ENCODE measurements around the gene ITPRIP.
A peak's percentile ranks its signal among the peaks of the same experiment; 100 is the strongest.

Gene ITPRIP

DNA sequence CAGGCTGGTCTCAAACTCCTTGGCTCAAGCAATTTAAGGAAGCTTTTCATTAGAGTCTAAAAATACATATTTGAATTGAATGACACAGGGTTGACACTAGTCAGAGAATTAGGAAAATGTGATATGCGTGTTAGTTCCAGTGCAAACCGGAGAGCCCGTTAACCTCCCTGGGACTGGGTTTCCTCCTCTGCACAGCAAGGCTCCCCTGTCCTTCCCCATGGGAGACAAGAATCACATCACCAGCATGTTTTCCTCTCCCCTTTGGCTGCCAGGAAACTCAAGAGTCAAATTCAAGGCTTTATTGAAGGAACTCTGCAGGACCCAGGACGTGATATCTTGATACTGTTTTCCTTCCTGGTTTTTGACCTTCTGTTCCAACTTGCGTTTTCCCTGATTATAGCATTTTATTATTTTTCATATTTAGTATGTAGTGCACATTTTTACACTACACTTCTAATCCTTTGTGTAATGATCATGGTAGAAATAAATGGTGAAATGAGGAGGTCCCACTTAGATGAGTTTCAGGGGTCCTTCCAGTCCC lies 44.4 kb downstream of the ITPRIP start:
- no peak overlapping the region for H3K4ac ChIP-seq (ENCODE audit: low read depth in 1 of 2, low read length in 2 of 2)
- 96% methylated on average over 4 of the region's 5 CpGs for WGBS
- peaks cover 8% of the 10 kb centered on the region for H3K4me1 ChIP-seq (ENCODE audit: control insufficient read depth, insufficient read depth, low read depth, low read length)
- no peak overlapping the region for H2AK5ac ChIP-seq (ENCODE audit: low read length, severe bottlenecking)
- no peaks in the 10 kb centered on the region for H3K36me3 ChIP-seq (ENCODE audit: control insufficient read depth in 1 of 2, insufficient read depth in 2 of 2, low read depth in 1 of 2, low read length in 2 of 2)
- no peak overlapping the region for H3K9ac ChIP-seq (ENCODE audit: low read length)
- no peak overlapping the region for H3K4me2 ChIP-seq (ENCODE audit: low read length, poor library complexity, severe bottlenecking)
- H2AFZ ChIP-seq (ENCODE audit: low read depth, low read length) = no peak overlapping the region
- H3K14ac ChIP-seq (ENCODE audit: low read length in 2 of 2) = no peak overlapping the region
- no peak overlapping the region for H2BK12ac ChIP-seq (ENCODE audit: low read length in 2 of 2)
- no peak overlapping the region for H3K27ac ChIP-seq (ENCODE audit: low read length, poor library complexity, severe bottlenecking)
- H4K8ac ChIP-seq (ENCODE audit: low read length) = no peak overlapping the region
- H2BK15ac ChIP-seq (ENCODE audit: low read depth, poor library complexity, severe bottlenecking) = no peak overlapping the region
- no peak overlapping the region for H4K91ac ChIP-seq (ENCODE audit: low read length)
- H3K4me3 ChIP-seq (ENCODE audit: insufficient read depth in 1 of 2, low read depth in 1 of 2, low read length in 2 of 2) = no peak overlapping the region
- H2BK5ac ChIP-seq (ENCODE audit: low read depth, low read length, poor library complexity, severe bottlenecking) = no peak overlapping the region
- no peak overlapping the region for H3K18ac ChIP-seq (ENCODE audit: low read depth in 1 of 2, low read length in 2 of 2)
- no peaks in the 10 kb centered on the region for H3K79me1 ChIP-seq (replicated peaks; ENCODE audit: low read length, poor library complexity, severe bottlenecking)
- DNase-seq = no peak
- no peak overlapping the region for H2BK120ac ChIP-seq (ENCODE audit: low read depth, low read length)
- H3K27me3 ChIP-seq (ENCODE audit: control insufficient read depth in 1 of 2, insufficient read depth in 1 of 2, low read length in 2 of 2) = peaks cover 0 to 5% of the 10 kb centered on the region in 2 experiments
- no peak overlapping the region for H3K23ac ChIP-seq (ENCODE audit: low read length in 2 of 2)
- H3K9me3 ChIP-seq (ENCODE audit: control insufficient read depth, low read length) = no peaks in the 10 kb centered on the region

DNA sequence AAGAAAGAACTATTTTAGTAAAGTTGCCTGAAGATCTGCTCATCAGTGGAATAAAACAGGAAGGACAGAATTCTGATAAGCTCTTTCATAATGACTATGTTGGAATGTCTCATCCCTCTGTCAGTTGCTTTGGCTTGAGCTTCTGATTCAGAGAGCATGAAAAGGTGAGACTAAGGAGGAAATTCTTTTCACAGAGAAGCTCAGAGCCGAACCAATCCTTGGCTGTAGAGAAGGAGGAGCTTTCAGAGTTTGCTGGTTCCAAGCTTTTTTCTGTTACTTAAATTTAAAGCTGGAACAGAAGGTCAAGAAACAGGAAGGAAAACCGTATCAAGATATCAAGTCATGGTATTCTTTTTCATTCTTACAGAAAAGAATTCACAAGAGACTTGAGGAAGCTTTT lies 45.3 kb downstream of the ITPRIP start:
- H3K14ac ChIP-seq (ENCODE audit: low read length in 2 of 2) = no peak overlapping the region
- no peak overlapping the region for H3K4ac ChIP-seq (ENCODE audit: low read depth in 1 of 2, low read length in 2 of 2)
- H3K27me3 ChIP-seq (ENCODE audit: control insufficient read depth in 1 of 2, insufficient read depth in 1 of 2, low read length in 2 of 2) = peaks cover 0 to 5% of the 10 kb centered on the region in 2 experiments
- no peak overlapping the region for H2BK5ac ChIP-seq (ENCODE audit: low read depth, low read length, poor library complexity, severe bottlenecking)
- no peaks in the 10 kb centered on the region for H3K9me3 ChIP-seq (ENCODE audit: control insufficient read depth, low read length)
- peak overlapping the region; percentile 56 for H3K9ac ChIP-seq (ENCODE audit: low read length)
- no peak overlapping the region for H3K18ac ChIP-seq (ENCODE audit: low read depth in 1 of 2, low read length in 2 of 2)
- H3K23ac ChIP-seq (ENCODE audit: low read length in 2 of 2) = no peak overlapping the region
- H2BK15ac ChIP-seq (ENCODE audit: low read depth, poor library complexity, severe bottlenecking) = no peak overlapping the region
- no peak overlapping the region for H3K4me3 ChIP-seq (ENCODE audit: insufficient read depth in 1 of 2, low read depth in 1 of 2, low read length in 2 of 2)
- no peak overlapping the region for H4K8ac ChIP-seq (ENCODE audit: low read length)
- H3K36me3 ChIP-seq (ENCODE audit: control insufficient read depth in 1 of 2, insufficient read depth in 2 of 2, low read depth in 1 of 2, low read length in 2 of 2) = no peaks in the 10 kb centered on the region
- no peak overlapping the region for H3K27ac ChIP-seq (ENCODE audit: low read length, poor library complexity, severe bottlenecking)
- H3K4me2 ChIP-seq (ENCODE audit: low read length, poor library complexity, severe bottlenecking) = no peak overlapping the region
- DNase-seq = no peak
- no peak overlapping the region for H2AK5ac ChIP-seq (ENCODE audit: low read length, severe bottlenecking)
- peaks cover 6% of the 10 kb centered on the region for H3K4me1 ChIP-seq (ENCODE audit: control insufficient read depth, insufficient read depth, low read depth, low read length)
- no peak overlapping the region for H4K91ac ChIP-seq (ENCODE audit: low read length)
- no peak overlapping the region for H2AFZ ChIP-seq (ENCODE audit: low read depth, low read length)
- no peak overlapping the region for H2BK120ac ChIP-seq (ENCODE audit: low read depth, low read length)
- no peak overlapping the region for H2BK12ac ChIP-seq (ENCODE audit: low read length in 2 of 2)
- H3K79me1 ChIP-seq (replicated peaks; ENCODE audit: low read length, poor library complexity, severe bottlenecking) = no peaks in the 10 kb centered on the region
- 43% methylated on average over 1 of the region's 2 CpGs for WGBS

DNA sequence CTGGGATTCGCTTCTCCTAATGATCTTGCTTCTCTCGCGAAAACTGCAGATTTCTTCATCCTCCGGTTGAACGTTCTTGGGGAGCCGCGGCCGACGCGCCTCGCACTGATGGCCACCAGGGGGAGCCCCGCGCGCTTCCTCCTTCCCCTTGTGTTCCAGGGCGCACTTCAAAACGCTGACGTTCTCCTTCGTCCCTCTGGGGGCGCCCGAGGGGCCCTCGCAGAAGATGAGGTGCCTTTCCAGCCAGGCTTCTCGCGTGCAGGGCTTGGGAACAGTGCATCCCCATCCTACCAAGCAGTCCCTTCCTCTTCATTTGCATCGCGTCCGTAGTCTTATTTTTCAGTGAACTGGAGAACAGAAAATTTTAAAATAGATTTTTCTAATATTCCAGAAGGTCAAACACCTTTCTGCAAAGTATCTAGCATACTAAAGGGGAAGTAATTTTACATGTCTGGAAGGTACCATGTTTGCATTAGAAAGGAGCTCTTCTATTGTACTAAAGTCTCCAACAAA lies 46.8 kb downstream of the ITPRIP start:
- Histone ChIP-seq H3K4me1 (ENCODE audit: control insufficient read depth, insufficient read depth, low read depth, low read length) (peaks cover 2% of the 10 kb centered on the region), H2BK15ac (ENCODE audit: low read depth, poor library complexity, severe bottlenecking) (no peak overlapping the region), H2BK120ac (ENCODE audit: low read depth, low read length) (no peak overlapping the region), H3K36me3 (ENCODE audit: control insufficient read depth in 1 of 2, insufficient read depth in 2 of 2, low read depth in 1 of 2, low read length in 2 of 2) (no peaks in the 10 kb centered on the region), H2AFZ (ENCODE audit: low read depth, low read length) (peak overlapping the region; percentile 24), H2AK5ac (ENCODE audit: low read length, severe bottlenecking) (no peak overlapping the region), H3K9me3 (ENCODE audit: control insufficient read depth, low read length) (no peaks in the 10 kb centered on the region), H3K9ac (ENCODE audit: low read length) (peak overlapping the region; percentile 78), H3K18ac (ENCODE audit: low read depth in 1 of 2, low read length in 2 of 2) (no peak overlapping the region), H3K4me3 (ENCODE audit: insufficient read depth in 1 of 2, low read depth in 1 of 2, low read length in 2 of 2) (peak overlapping the region in 1 of 2 experiments; percentile 63), H4K91ac (ENCODE audit: low read length) (no peak overlapping the region), H3K27ac (ENCODE audit: low read length, poor library complexity, severe bottlenecking) (no peak overlapping the region), H3K27me3 (ENCODE audit: control insufficient read depth in 1 of 2, insufficient read depth in 1 of 2, low read length in 2 of 2) (peaks cover 0 to 5% of the 10 kb centered on the region in 2 experiments), H2BK5ac (ENCODE audit: low read depth, low read length, poor library complexity, severe bottlenecking) (no peak overlapping the region), H3K4me2 (ENCODE audit: low read length, poor library complexity, severe bottlenecking) (peak overlapping the region; percentile 35), H3K4ac (ENCODE audit: low read depth in 1 of 2, low read length in 2 of 2) (no peak overlapping the region), H3K23ac (ENCODE audit: low read length in 2 of 2) (no peak overlapping the region), H3K14ac (ENCODE audit: low read length in 2 of 2) (no peak overlapping the region), H4K8ac (ENCODE audit: low read length) (no peak overlapping the region), H3K79me1 (replicated peaks; ENCODE audit: low read length, poor library complexity, severe bottlenecking) (no peaks in the 10 kb centered on the region), H2BK12ac (ENCODE audit: low read length in 2 of 2) (no peak overlapping the region)
- peak; percentile 85 for DNase-seq
- 0% methylated on average over 20 of the region's 26 CpGs for WGBS

DNA sequence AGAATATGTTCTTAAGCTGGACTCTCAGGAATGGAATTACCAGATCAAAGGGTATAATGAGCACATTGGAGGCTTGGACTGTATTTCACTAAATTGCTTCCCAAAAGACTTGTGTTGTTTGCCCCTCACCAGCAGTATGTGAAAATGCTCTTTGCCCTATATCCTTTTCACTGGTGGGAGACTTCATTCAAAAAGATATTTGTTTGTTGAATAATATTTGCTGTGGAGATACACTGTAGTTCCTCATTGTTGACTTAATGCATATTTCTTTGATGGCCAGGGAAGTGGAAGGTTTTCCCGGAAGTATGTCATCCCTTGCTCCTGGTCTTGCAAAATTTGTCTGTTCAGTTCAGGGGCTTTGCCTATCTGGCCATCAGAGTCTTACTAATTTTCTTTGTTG lies 49.9 kb downstream of the ITPRIP start:
- Histone ChIP-seq H2BK12ac (ENCODE audit: low read length in 2 of 2) (no peak overlapping the region), H3K4ac (ENCODE audit: low read depth in 1 of 2, low read length in 2 of 2) (no peak overlapping the region), H3K9ac (ENCODE audit: low read length) (no peak overlapping the region), H3K18ac (ENCODE audit: low read depth in 1 of 2, low read length in 2 of 2) (no peak overlapping the region), H3K23ac (ENCODE audit: low read length in 2 of 2) (no peak overlapping the region), H2BK120ac (ENCODE audit: low read depth, low read length) (no peak overlapping the region), H2AK5ac (ENCODE audit: low read length, severe bottlenecking) (no peak overlapping the region), H2BK5ac (ENCODE audit: low read depth, low read length, poor library complexity, severe bottlenecking) (no peak overlapping the region), H2BK15ac (ENCODE audit: low read depth, poor library complexity, severe bottlenecking) (no peak overlapping the region), H3K14ac (ENCODE audit: low read length in 2 of 2) (no peak overlapping the region), H3K27me3 (ENCODE audit: control insufficient read depth in 1 of 2, insufficient read depth in 1 of 2, low read length in 2 of 2) (peaks cover 0 to 9% of the 10 kb centered on the region in 2 experiments), H3K4me3 (ENCODE audit: insufficient read depth in 1 of 2, low read depth in 1 of 2, low read length in 2 of 2) (no peak overlapping the region), H3K9me3 (ENCODE audit: control insufficient read depth, low read length) (no peaks in the 10 kb centered on the region), H3K36me3 (ENCODE audit: control insufficient read depth in 1 of 2, insufficient read depth in 2 of 2, low read depth in 1 of 2, low read length in 2 of 2) (no peaks in the 10 kb centered on the region), H3K4me1 (ENCODE audit: control insufficient read depth, insufficient read depth, low read depth, low read length) (peaks cover 2% of the 10 kb centered on the region), H4K91ac (ENCODE audit: low read length) (no peak overlapping the region), H3K4me2 (ENCODE audit: low read length, poor library complexity, severe bottlenecking) (no peak overlapping the region), H3K27ac (ENCODE audit: low read length, poor library complexity, severe bottlenecking) (no peak overlapping the region), H4K8ac (ENCODE audit: low read length) (no peak overlapping the region), H2AFZ (ENCODE audit: low read depth, low read length) (no peak overlapping the region), H3K79me1 (replicated peaks; ENCODE audit: low read length, poor library complexity, severe bottlenecking) (no peaks in the 10 kb centered on the region)
- DNase-seq = no peak
- 63% methylated on average over 1 of the region's 1 CpG for WGBS
